Activated T-helper 2 cell treated with anti-CD3 and anti-CD28 coated beads, Interferon-gamma antibody, Interleukin-2, Interleukin-4, amounts not matched to agents 10 μg/mL and 5 μg/mL and 100 μg/mL, durations not matched to agents 14 hours and 24 hours and 36 hours (primary cell): ENCODE measurements around the gene AGAP1. TPM values are rescaled to one million over a fixed set of nuclear protein-coding genes. Genes with fewer than 3 reads are reported as not detected.

ENCODE experiments used
- DNase-seq: peaks from one replicate; pipeline ENCODE4 v3.0.0; 2021; ENCODE audit warnings: low spot score
- H3K27ac Mint-ChIP-seq: one replicate; pipeline ENCODE4 v1.8.0; 2021; ENCODE audit warnings: mixed read lengths
- H3K27me3 Mint-ChIP-seq: one replicate; pipeline ENCODE4 v1.8.0; 2021; ENCODE audit warnings: low read depth, mixed read lengths
- H3K36me3 Mint-ChIP-seq: one replicate; pipeline ENCODE4 v1.8.0; 2021; ENCODE audit warnings: low read depth, mixed read lengths
- H3K4me1 Mint-ChIP-seq: one replicate; pipeline ENCODE4 v1.8.0; 2021; ENCODE audit warnings: low read depth, mixed read lengths
- H3K4me3 Mint-ChIP-seq: one replicate; pipeline ENCODE4 v1.8.0; 2021; ENCODE audit warnings: low read depth, mild to moderate bottlenecking, moderate library complexity, mixed read lengths
- H3K9me3 Mint-ChIP-seq: one replicate; pipeline ENCODE4 v1.8.0; 2021; ENCODE audit warnings: mixed read lengths
- intact Hi-C: fragments of 100-400 bp; cut with micrococcal nuclease; formaldehyde crosslinking; loops from one replicate; pipeline ENCODE4 v1.15.1; 2023
- total RNA-seq: library from RNA; stranded (reverse); gene quantifications from 2 replicates; pipeline ENCODE4 v1.2.3, GENCODE V29; 2022

The AGAP1 gene
- total RNA-seq, 1 donor from 2014 or later = 1.8 TPM

DNA sequence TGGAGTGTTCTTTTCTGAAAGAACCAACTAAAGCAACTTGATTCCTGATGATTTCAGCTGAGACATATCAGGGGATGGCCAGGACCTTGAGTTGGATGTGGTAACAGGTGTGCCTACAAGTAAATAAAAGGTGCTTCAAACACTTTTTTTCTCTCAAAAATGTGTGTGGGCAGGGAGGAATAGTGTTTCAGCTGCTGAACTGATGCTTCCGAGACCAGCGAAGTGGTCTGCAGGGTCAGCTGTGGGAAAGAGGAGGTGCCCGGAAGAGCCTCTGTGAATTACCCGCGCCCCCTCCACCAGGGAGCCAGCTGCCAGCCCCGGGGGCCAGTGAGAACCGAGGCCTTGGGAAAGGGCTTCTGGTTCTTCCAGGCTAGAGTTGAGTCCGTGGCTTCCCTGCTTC lies 425.0 kb downstream of the AGAP1 start:
- Mint-ChIP-seq H3K36me3 (no peaks in the 10 kb centered on the region), H3K4me1 (no peaks in the 10 kb centered on the region), H3K4me3 (no peak overlapping the region), H3K9me3 (peaks cover 8% of the 10 kb centered on the region), H3K27ac (no peak overlapping the region), H3K27me3 (no peaks in the 10 kb centered on the region)
- intact Hi-C loops = no loop called here
- no peak for DNase-seq

DNA sequence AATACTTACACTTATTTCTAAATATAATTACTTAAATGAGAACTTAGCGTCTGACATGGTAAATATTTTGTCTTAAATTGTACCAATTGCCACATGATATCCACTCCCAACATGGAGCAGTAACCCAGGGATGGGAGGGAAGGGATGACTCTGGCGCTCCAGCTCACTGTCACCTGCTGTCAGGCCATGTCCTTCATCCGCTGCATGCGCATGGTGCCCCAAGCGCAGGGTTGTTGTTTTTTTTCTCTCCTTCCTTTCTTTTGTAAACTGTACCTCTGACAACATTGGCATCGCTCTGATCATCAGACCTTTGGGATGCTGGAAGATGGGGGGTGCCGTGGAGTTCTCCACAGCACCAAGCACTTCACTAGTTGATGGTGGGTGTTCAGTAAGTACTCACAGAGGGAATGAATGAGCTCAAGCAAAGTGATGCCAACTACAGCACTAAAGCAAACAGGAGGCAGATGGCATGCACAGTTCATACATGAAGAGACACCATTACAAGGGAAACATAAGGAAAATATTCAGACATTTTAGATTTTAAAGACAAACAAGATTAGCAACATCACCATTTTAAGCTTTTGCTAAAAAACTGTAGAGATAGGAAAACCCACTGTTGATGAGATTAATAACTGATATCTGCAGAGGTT lies 426.5 kb downstream of the AGAP1 start:
- H3K27me3 Mint-ChIP-seq = no peaks in the 10 kb centered on the region
- H3K36me3 Mint-ChIP-seq = no peaks in the 10 kb centered on the region
- H3K4me3 Mint-ChIP-seq = no peak overlapping the region
- H3K4me1 Mint-ChIP-seq = no peaks in the 10 kb centered on the region
- H3K9me3 Mint-ChIP-seq = peaks cover 8% of the 10 kb centered on the region
- no peak for DNase-seq
- intact Hi-C loops = no loop called here
- H3K27ac Mint-ChIP-seq = no peak overlapping the region

DNA sequence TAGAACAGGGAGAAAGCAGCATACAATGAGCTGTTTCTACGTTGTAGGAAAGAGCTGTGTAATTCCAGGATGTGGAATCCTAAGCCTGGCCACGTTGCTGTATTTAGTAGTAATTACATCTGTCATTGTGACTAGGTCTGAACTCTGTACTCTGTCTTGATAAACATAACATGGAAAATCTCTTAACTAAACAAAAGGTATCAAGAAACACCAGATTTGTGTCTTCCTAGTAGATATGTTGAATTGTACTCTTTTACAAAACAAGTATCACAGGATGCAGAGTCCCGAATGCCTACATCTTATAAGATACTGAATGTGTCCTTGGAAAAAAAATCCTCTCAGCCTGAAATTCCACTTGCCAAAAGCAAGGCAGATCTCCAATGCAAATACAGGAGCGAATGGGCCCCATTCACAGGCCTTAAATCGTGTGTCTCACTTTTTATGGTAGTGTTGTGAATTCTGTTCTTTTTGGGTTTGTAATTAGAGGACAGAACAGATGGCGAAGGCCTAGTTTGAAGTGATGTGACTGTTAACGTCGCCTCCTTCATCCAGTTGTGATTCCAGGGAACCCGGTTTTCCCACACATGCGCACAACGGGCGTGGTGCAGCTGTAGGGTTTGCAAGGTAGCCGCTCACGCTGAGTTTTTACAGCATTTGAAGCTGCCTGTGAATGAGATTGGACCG lies 427.8 kb downstream of the AGAP1 start:
- no peak for DNase-seq
- Mint-ChIP-seq H3K9me3 (no peaks in the 10 kb centered on the region), H3K27me3 (no peaks in the 10 kb centered on the region), H3K4me1 (no peaks in the 10 kb centered on the region), H3K27ac (no peak overlapping the region), H3K4me3 (no peak overlapping the region), H3K36me3 (no peaks in the 10 kb centered on the region)
- intact Hi-C loops = no loop called here

- Mint-ChIP-seq H3K27ac (no peak overlapping the region), H3K4me1 (no peaks in the 10 kb centered on the region), H3K9me3 (no peaks in the 10 kb centered on the region), H3K4me3 (no peak overlapping the region), H3K27me3 (no peaks in the 10 kb centered on the region), H3K36me3 (no peaks in the 10 kb centered on the region)
- no peak for DNase-seq
- intact Hi-C loops = no loop called here
Observed at GRCh38 chr2:235922839-235923238, 429.0 kb downstream of the AGAP1 start.

DNA sequence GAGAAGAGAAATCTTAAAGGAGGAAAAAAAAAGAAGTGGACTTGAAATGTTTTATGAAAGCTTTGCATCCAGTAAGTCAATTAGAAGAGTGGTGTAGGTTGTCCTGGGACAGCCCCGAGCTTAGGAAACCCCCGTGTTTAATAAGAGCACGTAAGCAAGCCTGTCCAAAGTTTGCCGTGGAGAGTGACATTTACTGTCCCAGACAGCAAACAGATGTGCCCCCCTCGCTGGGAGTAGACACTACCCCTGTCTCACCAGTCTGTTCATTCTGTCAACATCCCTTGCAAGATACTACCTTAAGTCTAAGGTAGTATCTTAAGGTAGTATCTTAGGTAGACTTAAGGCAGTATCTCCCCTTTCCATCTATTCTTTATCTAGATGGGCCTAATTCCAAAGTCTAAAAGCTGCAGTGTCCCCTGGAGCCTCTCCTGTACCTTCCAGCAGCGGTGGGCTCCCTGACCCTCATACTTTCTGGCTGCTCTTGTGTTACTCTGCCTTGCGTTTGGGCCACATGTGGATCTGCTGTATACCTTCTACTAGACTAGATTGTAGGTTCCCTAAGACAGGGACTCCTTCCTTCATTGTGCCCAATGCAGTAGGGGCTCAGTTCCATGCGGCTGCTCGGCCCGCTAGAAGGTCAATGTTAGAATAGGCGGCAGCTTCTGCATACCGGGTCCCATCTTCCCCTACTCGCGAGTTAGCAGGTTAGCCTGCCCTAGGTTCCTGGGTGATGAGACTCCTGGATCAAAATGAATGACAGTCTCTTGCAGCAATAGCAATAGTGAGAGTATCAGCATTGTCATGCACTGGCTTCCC lies 430.2 kb downstream of the AGAP1 start:
- Mint-ChIP-seq H3K9me3 (no peaks in the 10 kb centered on the region), H3K4me3 (no peak overlapping the region), H3K27ac (no peak overlapping the region), H3K27me3 (no peaks in the 10 kb centered on the region), H3K4me1 (no peaks in the 10 kb centered on the region), H3K36me3 (no peaks in the 10 kb centered on the region)
- intact Hi-C loops = no loop called here
- no peak for DNase-seq

DNA sequence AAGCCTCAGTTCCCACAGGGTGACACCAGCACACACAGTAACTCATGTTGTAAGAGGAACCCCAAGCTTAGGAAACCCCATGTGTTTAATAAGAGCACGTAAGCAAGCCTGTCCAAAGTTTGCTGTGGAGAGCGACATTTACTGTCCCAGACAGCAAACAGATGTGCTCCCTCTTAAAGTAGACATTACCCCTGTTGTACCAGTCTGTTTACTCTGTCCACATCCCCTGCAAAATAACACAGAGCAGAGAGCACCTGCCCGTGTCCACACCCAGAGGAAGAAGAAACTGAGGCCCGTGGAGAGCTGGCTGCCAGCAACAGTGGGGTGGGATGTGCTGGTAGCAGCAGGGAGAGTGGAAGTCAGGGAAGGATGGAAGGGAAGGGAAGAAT lies 430.8 kb downstream of the AGAP1 start:
- Mint-ChIP-seq H3K4me3 (no peak overlapping the region), H3K9me3 (no peaks in the 10 kb centered on the region), H3K27me3 (no peaks in the 10 kb centered on the region), H3K27ac (no peak overlapping the region), H3K4me1 (no peaks in the 10 kb centered on the region), H3K36me3 (no peaks in the 10 kb centered on the region)
- DNase-seq = no peak
- intact Hi-C loops = no loop called here

- H3K4me1 Mint-ChIP-seq = no peaks in the 10 kb centered on the region
- H3K4me3 Mint-ChIP-seq = no peak overlapping the region
- no peaks in the 10 kb centered on the region for H3K36me3 Mint-ChIP-seq
- no peak for DNase-seq
- intact Hi-C loops = no loop called here
- no peak overlapping the region for H3K27ac Mint-ChIP-seq
- no peaks in the 10 kb centered on the region for H3K27me3 Mint-ChIP-seq
- H3K9me3 Mint-ChIP-seq = no peaks in the 10 kb centered on the region
Observed at GRCh38 chr2:235925250-235925919, 431.5 kb downstream of the AGAP1 start.

- Mint-ChIP-seq H3K9me3 (no peaks in the 10 kb centered on the region), H3K4me3 (no peak overlapping the region), H3K27ac (no peak overlapping the region), H3K4me1 (no peaks in the 10 kb centered on the region), H3K36me3 (no peaks in the 10 kb centered on the region), H3K27me3 (no peaks in the 10 kb centered on the region)
- intact Hi-C loops = no loop called here
- no peak for DNase-seq
Observed at GRCh38 chr2:235926229-235926628, 432.4 kb downstream of the AGAP1 start.

DNA sequence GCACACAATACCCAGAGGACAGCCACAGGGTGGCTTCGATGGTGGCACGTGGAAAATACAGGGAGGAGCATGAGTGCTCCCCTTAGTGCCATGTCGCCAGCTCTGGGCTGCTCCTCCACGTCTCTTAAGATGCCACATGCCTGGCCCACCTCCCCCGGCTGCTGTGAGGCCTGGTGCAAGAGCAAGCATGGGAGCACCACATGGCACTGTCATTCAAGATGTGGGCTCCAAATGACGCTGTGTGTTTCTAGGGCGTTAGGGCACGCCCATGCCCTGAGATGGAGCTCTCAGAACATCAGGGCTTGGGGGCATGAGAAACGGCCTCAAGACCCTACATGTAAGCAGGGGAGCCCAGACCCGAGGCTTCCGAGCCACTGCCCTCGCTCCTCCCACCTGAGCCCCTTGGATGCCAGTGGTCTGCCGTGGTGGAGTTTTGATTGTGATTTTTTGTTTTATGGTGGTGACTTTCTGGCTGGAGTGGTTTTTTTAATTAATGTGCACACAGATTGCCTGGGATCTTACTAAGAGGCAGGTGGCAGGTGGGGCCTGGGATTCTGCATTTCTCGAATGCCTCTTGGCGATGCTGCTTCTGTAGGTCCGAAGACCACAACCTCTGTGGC lies 435.0 kb downstream of the AGAP1 start:
- intact Hi-C loops = no loop called here
- no peaks in the 10 kb centered on the region for H3K9me3 Mint-ChIP-seq
- no peak overlapping the region for H3K27ac Mint-ChIP-seq
- no peaks in the 10 kb centered on the region for H3K4me1 Mint-ChIP-seq
- no peaks in the 10 kb centered on the region for H3K27me3 Mint-ChIP-seq
- DNase-seq = no peak
- no peak overlapping the region for H3K4me3 Mint-ChIP-seq
- no peaks in the 10 kb centered on the region for H3K36me3 Mint-ChIP-seq

DNA sequence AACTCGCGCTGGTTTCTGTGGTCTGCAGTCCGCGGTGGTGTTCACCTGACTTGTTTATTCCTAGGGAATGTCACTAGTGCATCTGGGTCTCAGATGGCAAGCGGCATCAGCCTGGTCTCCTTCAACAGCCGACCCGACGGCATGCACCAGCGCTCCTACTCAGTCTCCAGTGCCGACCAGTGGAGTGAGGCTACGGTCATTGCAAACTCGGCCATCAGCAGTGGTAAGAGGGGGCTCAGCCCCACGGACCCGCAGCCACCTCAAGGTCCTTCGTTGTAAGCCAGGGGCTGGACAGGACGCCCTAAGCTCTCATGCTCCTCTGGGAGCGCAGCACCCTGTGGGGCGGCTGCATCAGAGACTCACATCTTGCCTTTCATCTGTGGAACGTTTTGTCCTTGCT lies 436.9 kb downstream of the AGAP1 start:
- no peak overlapping the region for H3K27ac Mint-ChIP-seq
- H3K27me3 Mint-ChIP-seq = no peaks in the 10 kb centered on the region
- intact Hi-C loops = no loop called here
- no peak overlapping the region for H3K4me3 Mint-ChIP-seq
- H3K36me3 Mint-ChIP-seq = no peaks in the 10 kb centered on the region
- H3K4me1 Mint-ChIP-seq = no peaks in the 10 kb centered on the region
- DNase-seq = no peak
- no peaks in the 10 kb centered on the region for H3K9me3 Mint-ChIP-seq

- no peak for DNase-seq
- Mint-ChIP-seq H3K36me3 (no peaks in the 10 kb centered on the region), H3K4me3 (no peak overlapping the region), H3K27ac (no peak overlapping the region), H3K9me3 (peaks cover 8% of the 10 kb centered on the region), H3K27me3 (no peaks in the 10 kb centered on the region), H3K4me1 (no peaks in the 10 kb centered on the region)
- intact Hi-C loops = no loop called here
Observed at GRCh38 chr2:235931676-235932075, 437.8 kb downstream of the AGAP1 start.

GRCh38 chr2:235934059-235934773 lies 440.4 kb downstream of the AGAP1 start:
- Mint-ChIP-seq H3K9me3 (peaks cover 11% of the 10 kb centered on the region), H3K4me1 (no peaks in the 10 kb centered on the region), H3K4me3 (no peak overlapping the region), H3K27me3 (no peaks in the 10 kb centered on the region), H3K27ac (no peak overlapping the region), H3K36me3 (no peaks in the 10 kb centered on the region)
- DNase-seq = no peak
- intact Hi-C loops = no loop called here
